ENCODE data around the gene MFSD12.
"Not testable (repeated sequence)": the region's sequence is repeated elsewhere in the genome, so short reads cannot be mapped to it uniquely, and the experiment has no call there.

MFSD12 gene

DNA sequence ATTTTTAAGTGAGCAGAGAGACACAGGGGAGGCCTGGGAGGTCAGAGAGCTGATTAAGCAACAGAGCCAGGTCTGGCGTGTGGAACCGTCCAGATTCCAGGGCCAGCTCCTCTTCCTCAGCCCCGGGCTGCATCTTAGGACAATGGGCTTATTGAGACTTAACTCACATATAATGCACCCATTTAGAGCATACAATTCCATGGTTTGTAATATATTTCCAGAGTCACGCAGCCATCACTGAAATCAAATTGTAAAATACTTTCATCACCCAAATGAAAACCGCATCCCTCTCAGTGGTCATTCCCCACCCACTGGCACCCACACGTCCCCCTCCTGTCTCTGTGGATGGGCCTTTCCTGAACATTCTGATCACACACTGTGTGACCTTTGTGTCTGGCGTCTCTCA, 13.2 kb upstream of the MFSD12 start:
- TF ChIP-seq CTCF (conservative IDR thresholded peaks at IDR 0.05; ENCODE audit: low read depth, low read length): no peak
- H3K4me3 ChIP-seq (ENCODE audit: low read depth, low read length): no peak overlapping the region
- DNase-seq (ENCODE audit: low read depth): no peak

- H3K4me3 ChIP-seq (ENCODE audit: low read depth, low read length); DNase-seq (ENCODE audit: low read depth): not testable (repeated sequence)
Observed at GRCh38 chr19:3570042-3570441, 12.7 kb upstream of the MFSD12 start.

DNA sequence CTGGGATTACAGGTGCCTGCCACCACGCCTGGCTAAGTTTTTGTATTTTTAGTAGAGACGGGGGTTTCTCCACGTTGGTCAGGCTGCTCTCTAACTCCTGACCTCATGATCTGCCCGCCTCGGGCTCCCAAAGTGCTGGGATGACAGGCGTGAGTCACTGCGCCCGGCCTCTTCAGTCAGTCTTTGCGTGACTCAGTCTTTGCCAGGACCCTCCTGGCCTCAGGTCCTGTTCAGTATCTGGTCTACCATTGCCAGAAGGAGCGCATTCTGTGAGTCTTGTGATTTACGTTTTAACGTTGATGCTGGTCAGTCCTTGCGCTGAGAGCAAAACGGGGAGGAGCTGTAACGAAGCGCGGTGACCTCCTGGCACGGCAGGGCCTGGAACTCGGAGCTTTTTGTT, 7.8 kb upstream of the MFSD12 start:
- H3K4me3 ChIP-seq (ENCODE audit: low read depth, low read length): no peak overlapping the region
- no peak for TF ChIP-seq CTCF (conservative IDR thresholded peaks at IDR 0.05; ENCODE audit: low read depth, low read length)
- DNase-seq (ENCODE audit: low read depth): peak; percentile 72

- no peak for DNase-seq (ENCODE audit: low read depth)
- TF ChIP-seq CTCF (conservative IDR thresholded peaks at IDR 0.05; ENCODE audit: low read depth, low read length): no peak
- H3K4me3 ChIP-seq (ENCODE audit: low read depth, low read length): no peak overlapping the region
Observed at GRCh38 chr19:3563709-3564524, 6.5 kb upstream of the MFSD12 start.

DNA sequence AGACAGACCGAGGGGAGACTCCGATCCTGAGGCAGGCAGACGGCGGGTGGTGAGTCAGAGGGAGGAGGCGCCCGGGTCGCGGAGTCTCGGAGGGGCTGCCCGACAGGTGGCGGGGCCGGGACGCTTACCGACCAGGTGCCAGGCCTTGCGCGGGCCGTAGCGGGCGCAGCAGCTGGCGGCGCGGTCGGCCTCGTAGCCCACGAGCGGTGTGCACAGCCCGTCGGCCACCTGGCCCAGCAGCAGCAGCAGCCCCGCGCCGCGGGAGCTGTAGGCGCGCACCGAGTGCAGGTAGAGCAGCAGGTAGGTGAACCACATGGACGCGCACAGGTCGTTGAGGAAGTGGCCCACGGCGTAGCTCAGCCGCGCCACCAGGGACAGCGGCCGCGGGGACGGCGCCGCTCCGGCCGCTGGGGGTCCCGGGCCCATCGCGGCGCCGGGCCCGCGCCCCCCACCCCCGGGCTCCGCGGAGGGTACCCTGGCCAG, 367 bp downstream of the MFSD12 start:
- TF ChIP-seq CTCF (conservative IDR thresholded peaks at IDR 0.05; ENCODE audit: low read depth, low read length): peak; percentile 10
- peak; percentile 47 for DNase-seq (ENCODE audit: low read depth)
- H3K4me3 ChIP-seq (ENCODE audit: low read depth, low read length): peak overlapping the region; percentile 88

- no peak for DNase-seq (ENCODE audit: low read depth)
- TF ChIP-seq CTCF (conservative IDR thresholded peaks at IDR 0.05; ENCODE audit: low read depth, low read length): no peak
- peak overlapping the region; percentile 88 for H3K4me3 ChIP-seq (ENCODE audit: low read depth, low read length)
Observed at GRCh38 chr19:3556423-3556977, 886 bp downstream of the MFSD12 start.

DNA sequence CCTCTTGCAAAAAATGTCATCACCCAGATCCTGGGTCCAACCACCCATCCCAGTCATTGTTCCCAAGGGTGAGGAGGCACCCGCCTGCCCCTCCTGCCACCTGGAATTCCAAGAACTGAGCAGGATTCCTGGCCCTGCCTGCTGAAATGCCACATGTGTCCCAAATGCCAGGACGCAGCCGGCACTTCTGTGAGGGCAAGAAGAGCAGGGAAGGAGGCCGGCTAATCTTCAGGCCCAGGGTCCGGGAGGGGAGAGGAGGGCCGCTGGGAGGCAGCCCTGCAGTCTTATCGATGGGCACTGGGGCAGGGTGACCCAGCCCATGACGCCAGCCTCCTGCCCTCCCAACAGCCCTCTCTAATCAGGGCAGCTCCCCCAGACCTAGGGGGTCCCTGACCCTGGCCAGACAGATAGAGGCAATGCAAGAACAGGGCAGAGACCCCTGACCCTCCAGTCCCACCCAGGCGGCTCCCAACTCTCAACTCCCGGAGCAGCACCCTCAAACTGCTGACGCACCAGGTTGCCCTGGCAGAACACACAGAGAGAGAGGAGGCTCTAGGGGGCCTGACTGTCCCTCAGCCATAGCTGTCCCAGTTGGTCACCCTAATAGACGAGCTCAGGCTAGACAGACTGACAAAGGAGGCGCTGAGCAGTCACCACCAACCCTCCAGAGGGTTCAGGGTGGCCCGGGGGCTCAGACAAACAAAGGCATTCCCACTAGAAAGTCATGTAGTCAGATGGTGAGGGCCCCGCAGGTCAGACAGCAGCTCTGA, 1.5 kb downstream of the MFSD12 start:
- TF ChIP-seq CTCF (conservative IDR thresholded peaks at IDR 0.05; ENCODE audit: low read depth, low read length): no peak
- DNase-seq (ENCODE audit: low read depth): no peak
- peak overlapping the region; percentile 88 for H3K4me3 ChIP-seq (ENCODE audit: low read depth, low read length)
